HG03442 (cell line): ENCODE measurements around the gene SLC25A10.
A peak's percentile ranks its signal among the peaks of the same experiment; 100 is the strongest.
"Not testable (repeated sequence)": the region's sequence is repeated elsewhere in the genome, so short reads cannot be mapped to it uniquely, and the experiment has no call there.

Experiments
- ATAC-seq: cut with Tn5 transposase; IDR thresholded peaks from one replicate; pipeline ENCODE4 v1.9.1; 2021; ENCODE audit warnings: mild to moderate bottlenecking, moderate library complexity; ENCODE audit not compliant: unreplicated experiment

Gene SLC25A10

GRCh38 chr17:81711814-81712467 lies at the start of gene SLC25A10:
SLC25A10 (plus strand) TSS chr17:81712284; CDS start chr17:81712427, 143 bp downstream.
- peak; percentile 51 for ATAC-seq

- no peak for ATAC-seq
These were observed 48.0 kb upstream of the SLC25A10 start for GRCh38 chr17:81664051-81664470.

GRCh38 chr17:81665205-81666091 lies 46.6 kb upstream of the SLC25A10 start:
- ATAC-seq: peak; percentile 5

- ATAC-seq: peak; percentile 15
These were observed 46.1 kb upstream of the SLC25A10 start for GRCh38 chr17:81666092-81666341.

GRCh38 chr17:81666342-81667191 lies 45.5 kb upstream of the SLC25A10 start, which contains the start of the genes CCDC137 and OXLD1:
CCDC137 (plus strand) TSS chr17:81666737; CDS start chr17:81666767, 30 bp downstream.
OXLD1 (minus strand) TSS chr17:81666605; CDS start chr17:81666577, 28 bp downstream.
- ATAC-seq: peak; percentile 86

- ATAC-seq: no peak
These were observed 44.3 kb upstream of the SLC25A10 start for GRCh38 chr17:81667754-81668153.

- ATAC-seq: no peak
These were observed 39.6 kb upstream of the SLC25A10 start for GRCh38 chr17:81672504-81672903.

- no peak for ATAC-seq
These were observed 39.1 kb upstream of the SLC25A10 start for GRCh38 chr17:81672954-81673353.

GRCh38 chr17:81673561-81674258 lies 38.4 kb upstream of the SLC25A10 start:
- ATAC-seq: no peak

GRCh38 chr17:81675515-81676221 lies 36.4 kb upstream of the SLC25A10 start:
- ATAC-seq: not testable (repeated sequence)

GRCh38 chr17:81676906-81677305 lies 35.2 kb upstream of the SLC25A10 start:
- ATAC-seq: no peak

GRCh38 chr17:81680150-81680549 lies 31.9 kb upstream of the SLC25A10 start:
- ATAC-seq: no peak

GRCh38 chr17:81681672-81682071 lies 30.4 kb upstream of the SLC25A10 start:
- no peak for ATAC-seq

GRCh38 chr17:81682565-81683207 lies 29.4 kb upstream of the SLC25A10 start:
- ATAC-seq: no peak

- ATAC-seq: peak; percentile 1
These were observed 28.9 kb upstream of the SLC25A10 start for GRCh38 chr17:81683208-81683583.

- ATAC-seq: peak; percentile 92
These were observed 28.3 kb upstream of the SLC25A10 start, which contains the start of the genes ARL16 and HGS for GRCh38 chr17:81683584-81684441. ARL16 (minus strand) TSS chr17:81683797; CDS start chr17:81683753, 44 bp downstream. HGS (plus strand) TSS chr17:81684011; CDS start chr17:81684067, 56 bp downstream.

GRCh38 chr17:81684442-81684911 lies 27.6 kb upstream of the SLC25A10 start:
- no peak for ATAC-seq

GRCh38 chr17:81685108-81685507 lies 27.0 kb upstream of the SLC25A10 start:
- no peak for ATAC-seq
